K562 (cell line): ENCODE data around the gene FAR2. TPM values are rescaled to one million over a fixed set of nuclear protein-coding genes. Genes with fewer than 3 reads are reported as not detected.

ENCODE experiments used
- ATAC-seq: fragments of 200-7000 bp; cut with Tn5 transposase; 3 replicates; pipeline ENCODE4 v1.9.1; 2020; ENCODE audit warnings: moderate library complexity
- BruUV-seq: library from RNA; stranded (reverse); fragments of 400-500 nt; replicated peaks from 2 replicates; lab custom pipeline; 2021; lab: Mats Ljungman, UMichigan
- CTCF ChIA-PET: fragments of 300-600 bp; formaldehyde crosslinking; extraction: SDS; loops from one replicate; lab custom pipeline; 2021; ENCODE audit warnings: low intra/inter-chr PET ratio; lab: Yijun Ruan, JAX
- POLR2A ChIA-PET: fragments of 300-600, 350-650 bp; sonication (Branson Sonifier 250); formaldehyde crosslinking; extraction: SDS; loops from one replicate; lab custom pipeline; 2021; ENCODE audit warnings: antibody characterized with exemption, inconsistent platforms; lab: Yijun Ruan, JAX
- DNase-seq, 4 experiments: peaks; one replicate each; pipeline versions ENCODE4 v3.0.0 to v3.0.0-alpha.2; 2011 to 2018; ENCODE audit warnings: low spot score in 3 of 4, mixed read lengths in 3 of 4; ENCODE audit errors: extremely low read depth in 1 of 4
- FAIRE-seq: peaks from 2 replicates; lab custom pipeline; 2011; peaks lifted over from hg19 to GRCh38; lab: Jason Lieb, UNC
- H2AFZ ChIP-seq: 2 replicates; pipeline ENCODE4 v1.6.0; 2011; ENCODE audit warnings: low read depth, low read length, control low read depth, inconsistent platforms
- H3K27ac ChIP-seq: fragments of 200-600 bp; 3 replicates; pipeline ENCODE4 v1.8.0; 2011; ENCODE audit warnings: low read depth, mild to moderate bottlenecking, control low read depth, inconsistent platforms, low read length, moderate library complexity, mixed read lengths; ENCODE audit errors: extremely low read depth
- H3K27me3 ChIP-seq, 2 experiments: fragments of 300-600 bp in 1 of 2; 2 replicates in 1 of 2; 3 replicates in 1 of 2; pipeline versions ENCODE4 v1.6.0 to v1.8.0; 2011; ENCODE audit warnings: inconsistent platforms in 2 of 2, low read length in 2 of 2, mild to moderate bottlenecking in 1 of 2, mixed read lengths in 1 of 2, moderate library complexity in 1 of 2; ENCODE audit not compliant: control insufficient read depth in 2 of 2, insufficient read depth in 2 of 2
- H3K36me3 ChIP-seq: fragments of 300-600 bp; 3 replicates; pipeline ENCODE4 v1.8.0; 2011; ENCODE audit warnings: mild to moderate bottlenecking, low read length, inconsistent platforms; ENCODE audit not compliant: control insufficient read depth, insufficient read depth
- H3K4me1 ChIP-seq, 2 experiments: fragments of 200-600 bp in 1 of 2; replicated peaks in 1 of 2; 2 replicates in 1 of 2; 3 replicates in 1 of 2; pipeline versions ENCODE4 v1.5.1 to v1.8.0; 2011; ENCODE audit warnings: inconsistent platforms in 2 of 2, low read length in 2 of 2, mild to moderate bottlenecking in 1 of 2, mixed read lengths in 1 of 2, moderate library complexity in 1 of 2; ENCODE audit not compliant: control insufficient read depth in 2 of 2, insufficient read depth in 2 of 2
- H3K4me2 ChIP-seq: 2 replicates; pipeline ENCODE4 v1.6.1; 2011; ENCODE audit warnings: low read length, control low read depth, inconsistent platforms, mixed read lengths; ENCODE audit not compliant: insufficient read depth
- H3K4me3 ChIP-seq: fragments of 200-600 bp; sonication (generic), shearing (Covaris generic); 2 replicates; pipeline ENCODE4 v1.5.1; 2016; ENCODE audit warnings: control low read depth, inconsistent platforms
- H3K79me2 ChIP-seq: fragments of 200-600 bp; 3 replicates; pipeline ENCODE4 v1.8.0; 2011; ENCODE audit warnings: low read length, inconsistent platforms; ENCODE audit not compliant: control insufficient read depth, insufficient read depth
- H3K9ac ChIP-seq, 2 experiments: 2 replicates each; pipeline versions ENCODE4 v1.6.0 to v1.6.1; 2011; ENCODE audit warnings: low read depth in 2 of 2, low read length in 2 of 2, control low read depth in 1 of 2, inconsistent platforms in 1 of 2, mild to moderate bottlenecking in 1 of 2, mixed read lengths in 1 of 2; ENCODE audit not compliant: insufficient read depth in 1 of 2
- H3K9me1 ChIP-seq: one replicate; pipeline ENCODE4 v1.6.0; 2011; ENCODE audit warnings: inconsistent platforms, mild to moderate bottlenecking, low read length, moderate library complexity; ENCODE audit not compliant: control insufficient read depth, insufficient read depth
- H3K9me3 ChIP-seq: replicated peaks from 2 replicates; pipeline ENCODE4 v1.5.1; 2011; ENCODE audit warnings: low read depth, low read length, inconsistent platforms; ENCODE audit not compliant: control insufficient read depth, insufficient read depth
- H4K20me1 ChIP-seq: replicated peaks from 2 replicates; pipeline ENCODE4 v1.6.1; 2011; ENCODE audit warnings: low read length, inconsistent platforms, mixed read lengths; ENCODE audit not compliant: control insufficient read depth, insufficient read depth
- L3MBTL2 ChIP-seq: fragments of 450-650 bp; IDR thresholded peaks from 2 replicates; pipeline ENCODE4 v1.6.1; 2016; ENCODE audit warnings: mild to moderate bottlenecking, moderate library complexity
- MIER1 ChIP-seq: fragments of 450-650 bp; IDR thresholded peaks from 2 replicates; pipeline ENCODE4 v1.6.1; 2016; ENCODE audit warnings: antibody characterized with exemption, mild to moderate bottlenecking, low read depth
- POLR3A ChIP-seq: IDR thresholded peaks from 2 replicates; pipeline ENCODE4 v1.6.1; 2011; ENCODE audit warnings: borderline replicate concordance, mild to moderate bottlenecking, moderate library complexity; ENCODE audit not compliant: insufficient read length, insufficient read depth; ENCODE audit errors: extremely low read depth
- RBM15 ChIP-seq: fragments of 200-400 bp; formaldehyde crosslinking; IDR thresholded peaks from 2 replicates; pipeline ENCODE4 v1.6.1; 2018; ENCODE audit warnings: mild to moderate bottlenecking, low read length, moderate library complexity; ENCODE audit not compliant: insufficient read depth
- SUPT5H ChIP-seq: fragments of 450-650 bp; IDR thresholded peaks from 2 replicates; pipeline ENCODE4 v1.6.1; 2016
- ZNF224 ChIP-seq: sonication (generic); formaldehyde crosslinking; IDR thresholded peaks from 2 replicates; pipeline ENCODE4 v1.8.0; 2022; ENCODE audit warnings: mild to moderate bottlenecking, missing genetic modification reagents
- ZNF75A ChIP-seq: fragments of 450-650 bp; formaldehyde crosslinking; IDR thresholded peaks from 2 replicates; pipeline ENCODE4 v1.4.0; 2020; ENCODE audit warnings: mild to moderate bottlenecking
- WGBS: fragments of 100-300 bp; shearing (Covaris generic); methylation state at CpG from one replicate; pipeline ENCODE4 v1.1.6; 2016; ENCODE audit warnings: low coverage, mixed read lengths; ENCODE audit not compliant: insufficient coverage; ENCODE audit errors: missing lambda C conversion rate; 5-methylcytosine and 5-hydroxymethylcytosine counted together
- in situ Hi-C: fragments of 300-500 bp; cut with MboI; formaldehyde crosslinking; loops from 4 replicates; pipeline ENCODE4 v1.15.0; 2018; ENCODE audit warnings: inconsistent platforms, mixed read lengths
- intact Hi-C: fragments of 100-400 bp; cut with micrococcal nuclease; formaldehyde crosslinking; loops from 2 replicates; pipeline ENCODE4 v1.14.2; 2022
- polyA plus RNA-seq, 8 experiments: library from polyadenylated mRNA; depleted of rRNA in 4 of 8; stranded (reverse) in 5 of 8; unstranded in 3 of 8; fragments of >200 nt; fragmentation: Nextera tagmentation in 2 of 8; fragmentation: Illumina TruSeq in 1 of 8; extraction: Ambion mirVana in 2 of 8; extraction: Trizol in 1 of 8; gene quantifications; 2 replicates each; pipeline versions ENCODE4 v1.2.1 to v1.2.3, GENCODE V29; 2011 to 2014; ENCODE audit warnings: inconsistent platforms in 1 of 8, missing spikeins in 1 of 8
- total RNA-seq, 7 experiments: library from RNA; depleted of rRNA in 6 of 7; stranded (reverse); fragments of >200 nt in 6 of 7; fragmentation: Illumina TruSeq in 2 of 7; extraction: Trizol in 2 of 7; gene quantifications; 2 replicates each; pipeline versions ENCODE4 v1.2.1 to v1.2.3, GENCODE V29; 2011 to 2021; ENCODE audit warnings: low replicate concordance in 1 of 7
- TF ChIP-seq, protein P1 (sequence below): fragments of 450-650 bp; IDR thresholded peaks from 2 replicates; pipeline ENCODE4 v1.6.1; 2016; ENCODE audit warnings: mild to moderate bottlenecking, moderate library complexity

The FAR2 gene
- total and polyA plus RNA-seq, 9 of the 15 experiments (the other 6 are each of a cell fraction or from before 2014, with no cell fraction given), result 5.0 to 13.4 (median 8.5) TPM

DNA sequence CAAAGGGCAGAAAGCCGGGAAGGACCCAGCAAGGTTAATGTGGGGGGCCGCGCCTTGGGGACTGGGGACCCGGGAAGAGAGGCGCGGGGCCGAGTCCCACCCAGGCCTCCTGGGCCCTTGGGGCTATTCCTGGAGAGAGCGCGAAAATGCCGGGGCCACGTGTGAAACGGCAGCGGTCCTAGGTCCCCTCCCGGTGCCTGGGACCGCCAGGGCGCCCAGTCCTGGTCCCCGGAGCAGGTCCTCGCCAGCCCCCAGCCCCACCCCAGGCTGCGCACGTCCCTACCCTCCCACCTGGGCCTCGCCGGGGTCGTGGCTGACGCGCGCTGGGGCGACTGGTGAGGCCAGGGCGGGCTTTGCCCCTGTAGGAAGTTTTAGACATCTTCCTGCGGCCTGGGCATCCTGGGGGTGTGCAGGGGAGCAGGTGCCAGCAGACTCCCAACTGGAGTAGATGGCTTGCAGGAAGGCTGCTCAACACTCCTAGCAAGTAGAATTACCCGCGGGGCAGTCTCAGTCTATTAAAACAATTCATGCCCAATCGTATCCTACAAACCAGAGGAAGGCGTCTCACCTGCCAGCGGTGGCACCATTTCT lies 708 bp downstream of the FAR2 start:
- Histone ChIP-seq H3K4me3 (peak overlapping the region; percentile 47), H3K27ac (peak overlapping the region; percentile 78), H3K36me3 (no peaks in the 10 kb centered on the region), H3K4me2 (peak overlapping the region; percentile 64), H3K9ac (peak overlapping the region; percentile 65 to 92), H3K4me1 (peaks cover 2 to 15% of the 10 kb centered on the region in 2 experiments; a peak in 2 of 5 replicates), H2AFZ (peak overlapping the region; percentile 71; the same call in 1 of the 2 replicates), H3K79me2 (peaks cover 5% of the 10 kb centered on the region; the same call in 1 of the 3 replicates), H3K9me3 (no peaks in the 10 kb centered on the region), H3K27me3 (no peaks in the 10 kb centered on the region), H3K9me1 (no peaks in the 10 kb centered on the region), H4K20me1 (no peaks in the 10 kb centered on the region)
- CTCF ChIA-PET, result no interaction called here
- no TSS peak for BruUV-seq
- intact Hi-C loops (no loop called here), in situ Hi-C loops (no loop called here)
- ATAC-seq (peak; percentile 36), DNase-seq (peak in 3 of 4 experiments; percentile 14 to 30 (median 16)), FAIRE-seq (no peak)
- POLR2A ChIA-PET, result no interaction called here
- 3% methylated on average over 17 of the region's 34 CpGs for WGBS
- no peak for TF ChIP-seq MIER1
- no peak for TF ChIP-seq ZNF224
- no peak for TF ChIP-seq SUPT5H
- TF ChIP-seq, protein P1, sequence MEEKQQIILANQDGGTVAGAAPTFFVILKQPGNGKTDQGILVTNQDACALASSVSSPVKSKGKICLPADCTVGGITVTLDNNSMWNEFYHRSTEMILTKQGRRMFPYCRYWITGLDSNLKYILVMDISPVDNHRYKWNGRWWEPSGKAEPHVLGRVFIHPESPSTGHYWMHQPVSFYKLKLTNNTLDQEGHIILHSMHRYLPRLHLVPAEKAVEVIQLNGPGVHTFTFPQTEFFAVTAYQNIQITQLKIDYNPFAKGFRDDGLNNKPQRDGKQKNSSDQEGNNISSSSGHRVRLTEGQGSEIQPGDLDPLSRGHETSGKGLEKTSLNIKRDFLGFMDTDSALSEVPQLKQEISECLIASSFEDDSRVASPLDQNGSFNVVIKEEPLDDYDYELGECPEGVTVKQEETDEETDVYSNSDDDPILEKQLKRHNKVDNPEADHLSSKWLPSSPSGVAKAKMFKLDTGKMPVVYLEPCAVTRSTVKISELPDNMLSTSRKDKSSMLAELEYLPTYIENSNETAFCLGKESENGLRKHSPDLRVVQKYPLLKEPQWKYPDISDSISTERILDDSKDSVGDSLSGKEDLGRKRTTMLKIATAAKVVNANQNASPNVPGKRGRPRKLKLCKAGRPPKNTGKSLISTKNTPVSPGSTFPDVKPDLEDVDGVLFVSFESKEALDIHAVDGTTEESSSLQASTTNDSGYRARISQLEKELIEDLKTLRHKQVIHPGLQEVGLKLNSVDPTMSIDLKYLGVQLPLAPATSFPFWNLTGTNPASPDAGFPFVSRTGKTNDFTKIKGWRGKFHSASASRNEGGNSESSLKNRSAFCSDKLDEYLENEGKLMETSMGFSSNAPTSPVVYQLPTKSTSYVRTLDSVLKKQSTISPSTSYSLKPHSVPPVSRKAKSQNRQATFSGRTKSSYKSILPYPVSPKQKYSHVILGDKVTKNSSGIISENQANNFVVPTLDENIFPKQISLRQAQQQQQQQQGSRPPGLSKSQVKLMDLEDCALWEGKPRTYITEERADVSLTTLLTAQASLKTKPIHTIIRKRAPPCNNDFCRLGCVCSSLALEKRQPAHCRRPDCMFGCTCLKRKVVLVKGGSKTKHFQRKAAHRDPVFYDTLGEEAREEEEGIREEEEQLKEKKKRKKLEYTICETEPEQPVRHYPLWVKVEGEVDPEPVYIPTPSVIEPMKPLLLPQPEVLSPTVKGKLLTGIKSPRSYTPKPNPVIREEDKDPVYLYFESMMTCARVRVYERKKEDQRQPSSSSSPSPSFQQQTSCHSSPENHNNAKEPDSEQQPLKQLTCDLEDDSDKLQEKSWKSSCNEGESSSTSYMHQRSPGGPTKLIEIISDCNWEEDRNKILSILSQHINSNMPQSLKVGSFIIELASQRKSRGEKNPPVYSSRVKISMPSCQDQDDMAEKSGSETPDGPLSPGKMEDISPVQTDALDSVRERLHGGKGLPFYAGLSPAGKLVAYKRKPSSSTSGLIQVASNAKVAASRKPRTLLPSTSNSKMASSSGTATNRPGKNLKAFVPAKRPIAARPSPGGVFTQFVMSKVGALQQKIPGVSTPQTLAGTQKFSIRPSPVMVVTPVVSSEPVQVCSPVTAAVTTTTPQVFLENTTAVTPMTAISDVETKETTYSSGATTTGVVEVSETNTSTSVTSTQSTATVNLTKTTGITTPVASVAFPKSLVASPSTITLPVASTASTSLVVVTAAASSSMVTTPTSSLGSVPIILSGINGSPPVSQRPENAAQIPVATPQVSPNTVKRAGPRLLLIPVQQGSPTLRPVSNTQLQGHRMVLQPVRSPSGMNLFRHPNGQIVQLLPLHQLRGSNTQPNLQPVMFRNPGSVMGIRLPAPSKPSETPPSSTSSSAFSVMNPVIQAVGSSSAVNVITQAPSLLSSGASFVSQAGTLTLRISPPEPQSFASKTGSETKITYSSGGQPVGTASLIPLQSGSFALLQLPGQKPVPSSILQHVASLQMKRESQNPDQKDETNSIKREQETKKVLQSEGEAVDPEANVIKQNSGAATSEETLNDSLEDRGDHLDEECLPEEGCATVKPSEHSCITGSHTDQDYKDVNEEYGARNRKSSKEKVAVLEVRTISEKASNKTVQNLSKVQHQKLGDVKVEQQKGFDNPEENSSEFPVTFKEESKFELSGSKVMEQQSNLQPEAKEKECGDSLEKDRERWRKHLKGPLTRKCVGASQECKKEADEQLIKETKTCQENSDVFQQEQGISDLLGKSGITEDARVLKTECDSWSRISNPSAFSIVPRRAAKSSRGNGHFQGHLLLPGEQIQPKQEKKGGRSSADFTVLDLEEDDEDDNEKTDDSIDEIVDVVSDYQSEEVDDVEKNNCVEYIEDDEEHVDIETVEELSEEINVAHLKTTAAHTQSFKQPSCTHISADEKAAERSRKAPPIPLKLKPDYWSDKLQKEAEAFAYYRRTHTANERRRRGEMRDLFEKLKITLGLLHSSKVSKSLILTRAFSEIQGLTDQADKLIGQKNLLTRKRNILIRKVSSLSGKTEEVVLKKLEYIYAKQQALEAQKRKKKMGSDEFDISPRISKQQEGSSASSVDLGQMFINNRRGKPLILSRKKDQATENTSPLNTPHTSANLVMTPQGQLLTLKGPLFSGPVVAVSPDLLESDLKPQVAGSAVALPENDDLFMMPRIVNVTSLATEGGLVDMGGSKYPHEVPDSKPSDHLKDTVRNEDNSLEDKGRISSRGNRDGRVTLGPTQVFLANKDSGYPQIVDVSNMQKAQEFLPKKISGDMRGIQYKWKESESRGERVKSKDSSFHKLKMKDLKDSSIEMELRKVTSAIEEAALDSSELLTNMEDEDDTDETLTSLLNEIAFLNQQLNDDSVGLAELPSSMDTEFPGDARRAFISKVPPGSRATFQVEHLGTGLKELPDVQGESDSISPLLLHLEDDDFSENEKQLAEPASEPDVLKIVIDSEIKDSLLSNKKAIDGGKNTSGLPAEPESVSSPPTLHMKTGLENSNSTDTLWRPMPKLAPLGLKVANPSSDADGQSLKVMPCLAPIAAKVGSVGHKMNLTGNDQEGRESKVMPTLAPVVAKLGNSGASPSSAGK, result peak; percentile 54; the same call in 1 of the 2 replicates
- TF ChIP-seq POLR3A, result no peak
- no peak for TF ChIP-seq ZNF75A (CRISPR knock-in tag)
- peak; percentile 9; the same call in 1 of the 2 replicates for TF ChIP-seq L3MBTL2
- TF ChIP-seq RBM15, result no peak
